Spleen (tissue), 7 donors: ENCODE results near the gene L3HYPDH.

Experiments
- CTCF ChIP-seq, 11 experiments: fragments of 200-600 bp in 7 of 11; fragments of 450-650 bp in 4 of 11; sonication (generic) in 4 of 11; IDR thresholded peaks in 8 of 11; conservative IDR thresholded peaks in 3 of 11; 1 replicate in 7 of 11; 2 replicates in 4 of 11; pipeline versions ENCODE4 v1.4.0 to v1.8.0; 2016 to 2021; ENCODE audit warnings: antibody characterized with exemption in 11 of 11, inconsistent platforms in 4 of 11, mild to moderate bottlenecking in 1 of 11
- POLR2AphosphoS5 ChIP-seq, 3 donors: sonication (generic); formaldehyde crosslinking; IDR thresholded peaks; one replicate each; pipeline ENCODE4 v1.5.1; 2017; ENCODE audit warnings: antibody characterized with exemption in 3 of 3
- donor health status: DM: no; HTN: no; CAD: no; lungs with moderate emphysema.
- donor health status: DM: no; HTN: no; CAD: no.
- donor health status: DM: no; HTN: no; CAD: no.

GRCh38 chr14:59435987-59436386 is 48.2 kb downstream of the L3HYPDH start:
- no peak for TF ChIP-seq CTCF (IDR thresholded peaks at IDR 0.05 in 8 of 11, conservative IDR thresholded peaks at IDR 0.05 in 3 of 11)
- TF ChIP-seq POLR2AphosphoS5 (IDR thresholded peaks at IDR 0.05) = no peak
